Measurements from ENCODE around the gene C1orf105.
A peak's percentile ranks its signal among the peaks of the same experiment; 100 is the strongest.

C1orf105 gene

GRCh38 chr1:172397633-172398032 is 22.9 kb upstream of the C1orf105 start:
- no peak for DNase-seq

GRCh38 chr1:172398193-172398592 is 22.3 kb upstream of the C1orf105 start:
- no peak for DNase-seq

- peak; percentile 11 to 25 for DNase-seq
Observed at GRCh38 chr1:172398970-172399755, 21.3 kb upstream of the C1orf105 start.

GRCh38 chr1:172399756-172400721 is 20.4 kb upstream of the C1orf105 start:
- DNase-seq: no peak

- no peak for DNase-seq
Observed at GRCh38 chr1:172400722-172401105, 19.8 kb upstream of the C1orf105 start.

GRCh38 chr1:172401477-172401876 is 19.0 kb upstream of the C1orf105 start:
- no peak for DNase-seq

- no peak for DNase-seq
Observed at GRCh38 chr1:172401892-172402291, 18.6 kb upstream of the C1orf105 start.

GRCh38 chr1:172402878-172403569 is 17.5 kb upstream of the C1orf105 start:
- no peak for DNase-seq

GRCh38 chr1:172404121-172404520 is 16.4 kb upstream of the C1orf105 start:
- DNase-seq: no peak

- DNase-seq: no peak
Observed at GRCh38 chr1:172405912-172406311, 14.6 kb upstream of the C1orf105 start.

- DNase-seq: no peak
Observed at GRCh38 chr1:172406968-172407367, 13.5 kb upstream of the C1orf105 start.

- no peak for DNase-seq
Observed at GRCh38 chr1:172408958-172409357, 11.5 kb upstream of the C1orf105 start.

- no peak for DNase-seq
Observed at GRCh38 chr1:172410027-172410426, 10.5 kb upstream of the C1orf105 start.

- DNase-seq: no peak
Observed at GRCh38 chr1:172411791-172412338, 8.6 kb upstream of the C1orf105 start.

GRCh38 chr1:172414331-172414730 is 6.2 kb upstream of the C1orf105 start:
- DNase-seq: no peak

- DNase-seq: no peak
Observed at GRCh38 chr1:172416496-172417035, 3.9 kb upstream of the C1orf105 start.

- no peak for DNase-seq
Observed at GRCh38 chr1:172417557-172417956, 2.9 kb upstream of the C1orf105 start.

GRCh38 chr1:172421974-172422604 is 1.6 kb downstream of the C1orf105 start:
- no peak for DNase-seq

GRCh38 chr1:172423336-172423735 is 2.9 kb downstream of the C1orf105 start:
- no peak for DNase-seq

GRCh38 chr1:172425339-172425738 is 4.9 kb downstream of the C1orf105 start:
- DNase-seq: no peak

- no peak for DNase-seq
Observed at GRCh38 chr1:172427191-172427590, 6.7 kb downstream of the C1orf105 start.
